Activated T-cell treated with anti-CD3 and anti-CD28 coated beads, Interleukin-2, amount 50 U/mL, for 1 hour (primary cell): ENCODE measurements around the gene ZNF81.
"Not testable (repeated sequence)": the region's sequence is repeated elsewhere in the genome, so short reads cannot be mapped to it uniquely, and the experiment has no call there.

Experiments
- DNase-seq: peaks from one replicate; pipeline ENCODE4 v3.0.0-alpha.2; 2020

Gene ZNF81

GRCh38 chrX:47836164-47837072, at the start of gene ZNF81:
Gene ZNF81 (plus strand): TSS chrX:47836902. CDS start chrX:47846268, 9,366 bp downstream.
- DNase-seq, result peak; percentile 89

- DNase-seq, result no peak
Observed at GRCh38 chrX:47796433-47796906, 40.2 kb upstream of the ZNF81 start.

GRCh38 chrX:47797084-47797483, 39.6 kb upstream of the ZNF81 start:
- no peak for DNase-seq

GRCh38 chrX:47798861-47799260, 37.8 kb upstream of the ZNF81 start:
- DNase-seq, result no peak

GRCh38 chrX:47802589-47802988, 34.1 kb upstream of the ZNF81 start:
- DNase-seq, result no peak

- DNase-seq, result not testable (repeated sequence)
Observed at GRCh38 chrX:47803103-47803502, 33.6 kb upstream of the ZNF81 start.

- no peak for DNase-seq
Observed at GRCh38 chrX:47804315-47804714, 32.4 kb upstream of the ZNF81 start.

GRCh38 chrX:47805844-47806243, 30.9 kb upstream of the ZNF81 start:
- DNase-seq, result not testable (repeated sequence)

- DNase-seq, result not testable (repeated sequence)
Observed at GRCh38 chrX:47806415-47807271, 30.1 kb upstream of the ZNF81 start.

GRCh38 chrX:47807272-47807538, 29.5 kb upstream of the ZNF81 start:
- DNase-seq, result not testable (repeated sequence)

GRCh38 chrX:47807548-47807947, 29.2 kb upstream of the ZNF81 start:
- DNase-seq, result no peak

- DNase-seq, result no peak
Observed at GRCh38 chrX:47808904-47809788, 27.6 kb upstream of the ZNF81 start.

GRCh38 chrX:47814851-47815250, 21.9 kb upstream of the ZNF81 start:
- no peak for DNase-seq

GRCh38 chrX:47815901-47816845, 20.5 kb upstream of the ZNF81 start:
- no peak for DNase-seq

GRCh38 chrX:47817421-47817820, 19.3 kb upstream of the ZNF81 start:
- no peak for DNase-seq

GRCh38 chrX:47817897-47818296, 18.8 kb upstream of the ZNF81 start:
- DNase-seq, result no peak

- DNase-seq, result no peak
Observed at GRCh38 chrX:47828984-47829383, 7.7 kb upstream of the ZNF81 start.

GRCh38 chrX:47831788-47832187, 4.9 kb upstream of the ZNF81 start:
- DNase-seq, result peak; percentile 56

GRCh38 chrX:47838361-47838760, 1.7 kb downstream of the ZNF81 start:
- DNase-seq, result no peak

- no peak for DNase-seq
Observed at GRCh38 chrX:47840111-47840510, 3.4 kb downstream of the ZNF81 start.

GRCh38 chrX:47843363-47843762, 6.7 kb downstream of the ZNF81 start:
- DNase-seq, result no peak

GRCh38 chrX:47844117-47844516, 7.4 kb downstream of the ZNF81 start:
- no peak for DNase-seq
